Measurements from ENCODE around the gene CT47C1.

Gene CT47C1

DNA sequence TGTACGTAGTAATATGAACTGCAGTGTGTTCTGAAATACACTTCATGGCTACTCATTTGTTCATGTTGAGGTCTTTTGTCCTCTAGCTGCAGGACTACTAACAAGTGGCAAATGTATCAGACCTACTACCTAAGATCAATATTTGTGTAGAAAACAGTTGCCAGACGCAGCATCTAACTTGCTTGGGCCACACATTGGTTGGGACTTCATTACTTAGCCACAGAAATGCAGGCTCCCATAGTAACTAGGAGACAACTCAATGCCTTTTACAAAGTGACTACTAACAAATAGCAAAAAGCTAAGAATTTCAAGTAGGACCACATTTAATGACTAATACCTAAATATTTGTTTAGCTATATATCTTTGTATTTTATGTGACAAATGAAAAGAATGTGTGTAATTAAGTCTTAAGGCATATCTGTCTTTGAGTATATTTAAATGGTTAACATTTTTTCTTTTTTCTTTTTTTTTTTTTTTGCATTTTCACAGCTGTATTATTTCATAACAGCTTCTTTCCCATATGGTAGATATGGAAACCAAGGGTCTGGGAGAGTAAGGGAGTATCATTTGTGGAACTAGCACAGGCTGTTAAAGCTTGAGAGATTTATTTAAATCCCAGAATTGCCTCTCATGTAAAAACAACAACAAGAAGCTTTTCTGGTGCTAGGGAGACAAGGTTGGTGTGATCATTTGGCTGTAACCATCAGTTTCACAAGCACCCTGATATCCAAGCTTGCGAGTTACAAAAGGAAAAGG is 2.7 kb downstream of the CT47C1 start:
- no peak for DNase-seq

- no peak for DNase-seq
Observed at GRCh38 chrX:119082278-119082677, 9.5 kb downstream of the CT47C1 start.

- DNase-seq, result no peak
Observed at GRCh38 chrX:119084766-119085165, 12.0 kb downstream of the CT47C1 start.

DNA sequence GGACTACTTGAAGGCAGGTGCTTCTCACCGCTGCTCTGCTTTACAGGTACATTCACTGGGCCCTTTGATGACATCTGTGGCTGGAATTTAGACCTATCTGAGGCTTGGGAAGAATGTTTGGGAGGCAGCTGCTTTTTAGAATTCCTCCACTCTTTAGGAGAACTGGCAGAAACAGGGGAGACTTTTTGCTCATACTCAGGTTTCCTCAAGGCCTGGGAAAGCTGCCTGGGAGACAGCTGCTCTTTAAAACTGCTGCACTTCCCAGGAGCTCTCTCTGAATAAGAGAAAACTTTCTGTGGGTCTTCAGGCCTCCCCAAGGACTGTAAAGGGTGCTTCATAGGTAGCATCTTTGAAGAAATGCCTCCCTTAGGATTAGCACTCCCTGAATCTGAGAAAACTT is 14.3 kb downstream of the CT47C1 start:
- no peak for DNase-seq

DNA sequence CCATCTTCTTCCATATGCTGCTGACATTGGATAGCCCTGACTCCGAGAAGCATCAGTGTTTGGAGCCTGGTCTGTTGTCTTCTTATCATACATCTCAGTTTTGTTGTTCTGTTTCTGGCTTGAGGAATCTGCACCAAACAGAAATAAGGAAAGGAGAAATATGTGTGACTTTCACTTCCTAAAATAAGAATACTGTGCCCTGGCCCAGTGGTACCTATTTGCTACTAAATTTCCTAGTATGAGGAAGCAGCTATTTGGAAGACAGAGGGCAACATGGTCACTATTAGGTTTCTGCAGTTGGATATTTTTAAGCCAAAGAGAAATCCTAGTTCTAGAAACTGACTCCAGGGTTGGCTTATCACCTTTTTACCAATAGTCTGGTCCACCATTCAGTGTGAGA is 16.8 kb downstream of the CT47C1 start:
- DNase-seq, result no peak

DNA sequence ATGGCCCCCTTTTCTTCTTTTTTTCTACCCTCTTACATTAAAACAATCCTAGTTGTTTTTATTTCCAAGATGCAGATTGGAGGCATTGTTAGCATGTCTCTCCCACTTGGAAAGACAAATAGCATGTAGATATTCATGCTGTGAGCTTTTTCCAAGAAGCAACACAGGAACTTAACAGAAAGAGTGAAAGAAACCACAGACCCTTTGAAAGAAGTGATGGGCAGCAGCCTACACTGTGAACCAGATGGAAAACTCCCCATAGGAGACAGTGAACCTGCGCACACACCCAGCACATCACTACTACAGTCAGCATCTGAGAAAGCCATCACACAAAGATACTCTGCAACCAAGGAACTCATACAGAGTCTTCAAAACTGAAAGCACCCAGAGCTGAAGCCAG is 17.8 kb downstream of the CT47C1 start:
- DNase-seq, result no peak

DNA sequence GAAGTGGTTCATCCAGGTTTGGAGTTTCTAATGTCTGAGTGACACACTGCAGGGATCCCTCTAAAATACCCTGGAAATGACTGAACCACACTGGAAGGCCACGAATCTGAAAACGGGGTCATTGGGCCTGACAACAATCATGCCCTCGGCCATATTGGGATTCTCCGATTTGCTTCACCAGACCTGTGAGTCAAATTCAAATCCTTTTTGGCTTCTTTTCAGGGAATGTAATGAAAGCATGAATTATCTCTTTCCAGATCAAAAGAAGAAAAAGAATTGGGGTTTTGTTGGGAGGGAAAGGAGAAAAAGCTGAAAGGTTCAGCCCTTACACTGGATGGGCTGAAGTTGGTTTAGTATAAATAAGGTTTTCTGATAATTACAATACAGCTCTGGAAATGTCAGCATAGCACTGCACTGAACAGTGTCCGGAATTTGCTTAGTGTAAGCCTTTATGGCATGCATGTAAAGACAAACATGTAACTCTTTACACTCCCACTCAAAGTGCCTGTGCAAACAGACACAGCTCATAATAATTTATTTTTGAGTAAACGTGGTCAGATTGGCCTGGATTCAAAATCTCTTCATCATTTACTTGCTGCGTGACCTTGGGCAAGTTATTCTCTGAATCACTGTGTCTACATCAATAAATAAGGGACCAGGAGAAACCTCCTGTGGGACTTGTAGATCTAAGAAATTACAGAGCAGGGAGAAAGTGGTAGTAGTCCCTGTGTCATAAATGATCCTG is 21.4 kb downstream of the CT47C1 start:
- DNase-seq, result no peak

GRCh38 chrX:119094819-119095218 is 22.0 kb downstream of the CT47C1 start:
- no peak for DNase-seq

GRCh38 chrX:119095936-119096335 is 23.1 kb downstream of the CT47C1 start:
- no peak for DNase-seq

- no peak for DNase-seq
Observed at GRCh38 chrX:119101168-119101567, 28.4 kb downstream of the CT47C1 start.

GRCh38 chrX:119105826-119106225 is 33.0 kb downstream of the CT47C1 start:
- no peak for DNase-seq

DNA sequence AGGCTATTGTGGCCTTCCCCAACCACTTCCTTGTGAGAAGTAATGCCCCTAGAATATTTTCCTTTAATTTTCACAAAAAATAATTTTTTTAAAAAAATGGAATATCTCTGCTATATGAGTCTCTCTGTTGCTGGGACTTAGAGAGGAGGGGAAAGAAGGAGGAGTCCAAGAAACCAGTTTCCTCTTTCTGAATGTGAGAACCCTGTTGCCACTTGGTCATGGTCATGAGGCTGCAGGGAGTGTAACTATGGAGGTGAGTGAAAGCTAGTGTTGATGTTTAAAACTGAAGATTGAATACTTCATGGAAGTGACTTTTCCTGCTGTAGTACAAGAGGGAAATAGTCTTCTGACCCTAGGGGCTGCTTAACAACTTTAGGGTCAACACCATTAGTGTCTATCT is 34.4 kb downstream of the CT47C1 start:
- DNase-seq, result no peak

DNA sequence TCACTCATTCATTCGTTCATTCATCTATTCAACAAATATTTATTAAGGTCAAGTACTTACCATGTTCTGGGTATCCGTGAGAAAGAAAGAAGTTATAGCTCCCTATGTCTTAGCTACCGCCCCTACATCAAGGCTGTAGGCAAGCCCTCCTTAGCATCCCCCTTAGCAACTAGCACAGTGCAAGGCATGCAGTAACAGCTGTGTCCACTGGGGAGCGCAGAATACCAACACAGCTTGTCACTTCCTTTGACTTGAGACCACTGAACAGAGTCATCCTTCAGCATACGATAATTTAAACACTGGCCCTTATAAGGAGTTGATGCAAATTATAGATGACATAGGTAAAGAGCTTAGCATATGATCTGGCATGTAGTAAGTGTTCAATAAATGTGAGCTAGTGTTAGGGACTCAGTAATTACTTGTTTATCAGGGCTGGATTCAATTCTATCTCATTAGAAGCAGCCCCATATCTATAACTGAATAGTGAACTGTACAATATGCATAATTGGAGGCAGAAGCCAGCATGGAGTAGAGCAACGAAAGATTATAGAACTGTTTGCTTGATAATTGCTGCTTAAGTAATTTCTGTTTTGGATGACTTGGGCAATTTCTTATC is 46.1 kb downstream of the CT47C1 start:
- DNase-seq, result peak; percentile 46

GRCh38 chrX:119121341-119121740 is 48.5 kb downstream of the CT47C1 start:
- no peak for DNase-seq
